Right lobe of liver (tissue), 6 donors: ENCODE results near the gene CAMKK2. TPM values are rescaled to one million over a fixed set of nuclear protein-coding genes. Genes with fewer than 3 reads are reported as not detected.
A peak's percentile ranks its signal among the peaks of the same experiment; 100 is the strongest.
"Not testable (repeated sequence)": the region's sequence is repeated elsewhere in the genome, so short reads cannot be mapped to it uniquely, and the experiment has no call there.

ENCODE experiments used
- ATAC-seq, 4 donors: fragments of 200-7000 bp; cut with Tn5 transposase; one replicate each; pipeline ENCODE4 v1.9.1; 2020; ENCODE audit warnings: mild to moderate bottlenecking in 4 of 4, moderate library complexity in 4 of 4
- DNase-seq, 3 donors: peaks; one replicate each; pipeline ENCODE4 v3.0.0-alpha.2; 2020
- H3K27ac ChIP-seq, 3 donors: fragments of 200-600 bp; one replicate each; pipeline ENCODE4 v1.8.0; 2022
- H3K27me3 ChIP-seq, 2 donors: fragments of 200-600 bp; one replicate each; pipeline ENCODE4 v1.8.0; 2022
- H3K36me3 ChIP-seq, 4 donors: fragments of 200-600 bp; sonication (generic) in 1 of 4; one replicate each; pipeline versions ENCODE4 v1.5.1 to v1.8.0; 2017 to 2022; ENCODE audit warnings: control low read depth in 1 of 4
- H3K4me1 ChIP-seq, 4 donors: fragments of 200-600 bp; sonication (generic) in 1 of 4; one replicate each; pipeline versions ENCODE4 v1.5.1 to v1.8.0; 2017 to 2022; ENCODE audit warnings: control low read depth in 1 of 4
- H3K4me3 ChIP-seq, 3 donors: fragments of 200-600 bp; one replicate each; pipeline ENCODE4 v1.8.0; 2022
- H3K9me3 ChIP-seq, 4 donors: fragments of 200-600 bp; sonication (generic) in 1 of 4; one replicate each; pipeline versions ENCODE4 v1.5.1 to v1.8.0; 2017 to 2022; ENCODE audit warnings: control low read depth in 1 of 4
- POLR2A ChIP-seq: fragments of 450-650 bp; IDR thresholded peaks from one replicate; pipeline ENCODE4 v1.6.1; 2017; ENCODE audit warnings: antibody characterized with exemption, mild to moderate bottlenecking
- WGBS: methylation state at CpG from one replicate; pipeline ENCODE4 v1.1.6; 2018; ENCODE audit warnings: low coverage, low lambda C conversion rate; ENCODE audit not compliant: insufficient coverage; ENCODE audit errors: missing lambda C conversion rate; 5-methylcytosine and 5-hydroxymethylcytosine counted together
- intact Hi-C, 2 donors: fragments of 100-400 bp; cut with DNase I; formaldehyde crosslinking; loops; one replicate each; pipeline versions ENCODE4 v1.11.2 to v1.14.1; 2022
- total RNA-seq, 6 experiments: library from RNA; depleted of rRNA in 2 of 6; stranded (reverse); fragments of >200 nt in 2 of 6; fragmentation: NEBNext Ultra II Directional in 3 of 6; extraction: Animal tissue kit (Norgen Biotek cat#: 25700) in 3 of 6; gene quantifications; one replicate each; pipeline versions ENCODE4 v1.1.0 to v1.2.4, GENCODE V29; 2016 to 2023
- TF ChIP-seq, protein P1 (sequence below), 4 donors: fragments of 200-600 bp in 3 of 4; fragments of 450-650 bp in 1 of 4; IDR thresholded peaks; one replicate each; pipeline versions ENCODE4 v1.5.1 to v1.8.0; 2016 to 2022; ENCODE audit warnings: antibody characterized with exemption in 4 of 4, mild to moderate bottlenecking in 2 of 4
- donor health status: DM: no; HTN: yes; CAD: no.
- donor health status: DM: no; HTN: no; CAD: no.
- donor health status: DM: no; HTN: no; CAD: no.
- donor health status: DM: no; HTN: yes; CAD: no.
- donor health status: DM: no; HTN: yes; CAD: no.

The CAMKK2 gene
- total RNA-seq, 6 experiments from 2014 or later: 20.6 to 31.8 (median 24.1) TPM

DNA sequence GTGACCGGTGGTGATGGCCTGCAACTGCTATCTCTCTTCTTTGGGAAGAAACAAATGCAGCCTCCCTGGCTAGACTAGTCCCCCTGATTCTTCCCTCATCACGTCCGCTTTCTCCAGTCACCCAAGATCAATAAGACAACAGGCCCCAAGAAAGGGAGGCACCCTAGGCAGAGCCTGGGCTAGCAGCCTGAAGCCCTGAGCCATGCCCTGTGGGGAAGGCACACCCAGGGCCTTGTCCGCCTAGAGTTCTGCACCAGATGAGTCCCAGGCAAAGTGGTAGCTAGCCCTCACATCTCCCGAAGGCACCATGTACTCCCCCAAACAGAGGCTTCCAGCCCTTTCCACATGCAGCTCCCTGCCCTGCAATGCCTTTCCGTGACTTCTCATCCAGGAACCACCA, 35.1 kb downstream of the CAMKK2 start:
- H3K36me3 ChIP-seq: peaks cover 0 to 67% (median 22%) of the 10 kb centered on the region in 4 donors

DNA sequence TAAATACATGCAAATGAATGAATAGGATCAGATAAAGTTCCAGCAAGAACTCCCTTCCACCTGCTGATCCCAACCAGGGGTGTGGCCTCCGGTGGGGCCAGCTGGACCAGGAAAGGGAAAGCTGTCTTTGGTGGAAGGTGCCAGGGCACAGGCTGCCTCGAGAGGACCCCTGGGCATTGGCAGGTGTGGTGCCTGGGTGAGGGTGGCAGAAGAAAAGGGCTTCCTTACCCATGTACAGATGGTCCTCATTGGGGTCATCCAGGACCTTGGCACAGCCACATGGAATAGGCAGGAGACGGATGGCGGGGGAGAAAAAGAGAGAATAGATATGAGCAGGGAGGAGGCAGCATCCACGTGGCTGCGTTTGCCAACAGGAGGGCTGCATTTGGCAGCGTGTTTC, 36.4 kb downstream of the CAMKK2 start:
- WGBS: 91% methylated on average over 6 of the region's 7 CpGs
- H3K4me1 ChIP-seq: no peaks in the 10 kb centered on the region
- intact Hi-C loops: no loop called here
- TF ChIP-seq, protein P1, sequence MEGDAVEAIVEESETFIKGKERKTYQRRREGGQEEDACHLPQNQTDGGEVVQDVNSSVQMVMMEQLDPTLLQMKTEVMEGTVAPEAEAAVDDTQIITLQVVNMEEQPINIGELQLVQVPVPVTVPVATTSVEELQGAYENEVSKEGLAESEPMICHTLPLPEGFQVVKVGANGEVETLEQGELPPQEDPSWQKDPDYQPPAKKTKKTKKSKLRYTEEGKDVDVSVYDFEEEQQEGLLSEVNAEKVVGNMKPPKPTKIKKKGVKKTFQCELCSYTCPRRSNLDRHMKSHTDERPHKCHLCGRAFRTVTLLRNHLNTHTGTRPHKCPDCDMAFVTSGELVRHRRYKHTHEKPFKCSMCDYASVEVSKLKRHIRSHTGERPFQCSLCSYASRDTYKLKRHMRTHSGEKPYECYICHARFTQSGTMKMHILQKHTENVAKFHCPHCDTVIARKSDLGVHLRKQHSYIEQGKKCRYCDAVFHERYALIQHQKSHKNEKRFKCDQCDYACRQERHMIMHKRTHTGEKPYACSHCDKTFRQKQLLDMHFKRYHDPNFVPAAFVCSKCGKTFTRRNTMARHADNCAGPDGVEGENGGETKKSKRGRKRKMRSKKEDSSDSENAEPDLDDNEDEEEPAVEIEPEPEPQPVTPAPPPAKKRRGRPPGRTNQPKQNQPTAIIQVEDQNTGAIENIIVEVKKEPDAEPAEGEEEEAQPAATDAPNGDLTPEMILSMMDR (IDR thresholded peaks at IDR 0.05): no peak
- TF ChIP-seq POLR2A: no peak
- DNase-seq (no peak), ATAC-seq (no peak)
- no peaks in the 10 kb centered on the region for H3K9me3 ChIP-seq
- no peaks in the 10 kb centered on the region for H3K27me3 ChIP-seq
- H3K4me3 ChIP-seq: no peak overlapping the region
- peaks cover 0 to 62% (median 21%) of the 10 kb centered on the region in 4 donors for H3K36me3 ChIP-seq
- H3K27ac ChIP-seq: no peak overlapping the region

More for the DNA sequence above, 35.1 kb downstream of the CAMKK2 start:
- H3K4me1 ChIP-seq: no peaks in the 10 kb centered on the region
- no peaks in the 10 kb centered on the region for H3K9me3 ChIP-seq
- DNase-seq: no peak
- WGBS: 94% methylated on average over 4 of the region's 6 CpGs
- TF ChIP-seq POLR2A: no peak
- TF ChIP-seq, protein P1 (IDR thresholded peaks at IDR 0.05): no peak
- intact Hi-C loops: no loop called here
- no peaks in the 10 kb centered on the region for H3K27me3 ChIP-seq
- H3K27ac ChIP-seq: no peak overlapping the region
- ATAC-seq: peak in 2 of 4 donors; percentile 14 to 32
- no peak overlapping the region for H3K4me3 ChIP-seq

DNA sequence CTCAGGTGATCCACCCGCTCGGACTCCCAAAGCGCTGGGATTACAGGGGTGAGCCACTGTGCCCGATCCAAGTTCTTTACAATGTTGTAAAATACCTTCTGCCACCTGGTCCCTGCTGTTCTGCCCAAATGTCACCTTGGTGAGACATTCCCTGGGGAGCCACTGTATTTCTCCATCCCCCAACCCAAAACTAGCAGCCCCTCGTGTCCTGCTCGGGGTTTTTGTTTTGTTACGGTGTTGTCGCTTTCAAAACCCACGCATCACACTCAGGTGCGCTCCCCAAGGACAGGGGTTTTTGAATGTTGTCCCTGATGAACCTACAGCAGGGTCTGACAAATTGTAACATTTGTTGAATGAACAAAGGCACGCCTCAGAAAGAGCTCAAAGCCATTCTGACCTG, 37.4 kb downstream of the CAMKK2 start:
- TF ChIP-seq POLR2A: no peak
- TF ChIP-seq, protein P1 (IDR thresholded peaks at IDR 0.05): no peak
- WGBS: 94% methylated on average over 6 of the region's 11 CpGs
- peaks cover 0 to 67% (median 23%) of the 10 kb centered on the region in 4 donors for H3K36me3 ChIP-seq
- DNase-seq: no peak
- no peak overlapping the region for H3K27ac ChIP-seq
- no peak overlapping the region for H3K4me3 ChIP-seq
- ATAC-seq: no peak
- no peaks in the 10 kb centered on the region for H3K27me3 ChIP-seq
- H3K9me3 ChIP-seq: no peaks in the 10 kb centered on the region
- no peaks in the 10 kb centered on the region for H3K4me1 ChIP-seq
- intact Hi-C loops: no loop called here

DNA sequence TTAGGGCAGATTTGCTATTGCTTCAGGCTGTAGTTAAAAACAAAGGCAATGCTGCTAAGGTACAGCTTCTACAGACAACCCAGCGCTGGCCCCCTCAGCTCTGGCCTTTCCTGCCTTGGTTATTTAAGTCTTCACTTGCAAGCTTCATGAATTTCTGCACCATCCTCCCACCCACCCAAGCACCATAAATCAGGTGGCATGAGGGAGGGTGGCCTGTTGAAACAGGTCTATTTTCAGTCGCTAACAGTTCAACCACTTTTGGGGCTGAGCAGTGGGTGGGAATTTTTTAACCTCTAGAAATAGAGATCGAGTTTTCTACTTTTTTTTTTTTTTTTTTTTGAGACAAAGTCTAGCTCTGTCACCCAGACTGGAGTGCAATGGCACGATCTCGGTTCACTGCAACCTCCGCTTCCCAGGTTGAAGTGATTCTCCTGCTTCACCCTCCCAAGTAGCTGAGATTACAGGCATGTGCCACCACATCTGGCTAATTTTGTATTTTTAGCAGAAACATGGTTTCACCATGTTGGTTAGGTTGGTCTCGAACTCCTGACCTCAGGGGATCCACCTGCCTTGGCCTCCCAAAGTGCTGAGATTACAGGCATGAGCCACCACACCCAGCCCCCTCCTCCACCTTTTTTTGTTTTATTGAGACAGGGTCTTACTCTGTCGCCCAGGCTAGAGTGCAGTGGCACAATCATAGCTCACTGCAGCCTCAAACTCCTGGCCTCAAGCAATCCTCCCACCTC, 38.6 kb downstream of the CAMKK2 start:
- ATAC-seq, H3K4me3 ChIP-seq, H3K9me3 ChIP-seq, H3K27me3 ChIP-seq, intact Hi-C loops, H3K27ac ChIP-seq, H3K4me1 ChIP-seq, DNase-seq: not testable (repeated sequence)
- peaks cover 0 to 67% (median 23%) of the 10 kb centered on the region in 4 donors for H3K36me3 ChIP-seq
- 100% methylated on average over 7 of the region's 8 CpGs for WGBS

DNA sequence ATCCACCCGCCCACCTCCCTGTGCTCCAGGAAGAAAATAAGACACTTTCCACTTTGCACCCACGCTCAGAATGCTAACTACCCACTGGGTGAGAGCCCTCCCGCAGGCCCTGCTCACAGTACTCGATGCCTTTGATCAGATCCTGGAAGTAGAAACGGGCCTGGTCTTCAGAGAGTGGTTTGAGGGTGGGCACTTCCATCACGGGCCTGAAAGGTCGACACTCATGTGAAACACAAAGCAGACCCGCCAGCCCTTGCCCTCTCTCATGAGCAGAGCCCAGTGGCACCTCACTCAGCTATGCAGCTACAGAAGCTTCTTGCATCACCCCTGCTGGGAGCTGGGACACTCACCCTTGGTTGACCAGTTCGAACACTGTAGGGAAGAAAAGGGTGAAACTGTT, 41.1 kb downstream of the CAMKK2 start:
- no peaks in the 10 kb centered on the region for H3K4me1 ChIP-seq
- no peaks in the 10 kb centered on the region for H3K27me3 ChIP-seq
- intact Hi-C loops: no loop called here
- peak; percentile 27 to 51 (median 34) for ATAC-seq
- H3K9me3 ChIP-seq: no peaks in the 10 kb centered on the region
- peaks cover 0 to 68% (median 26%) of the 10 kb centered on the region in 4 donors for H3K36me3 ChIP-seq
- WGBS: 94% methylated on average over 3 of the region's 9 CpGs
- H3K4me3 ChIP-seq: no peak overlapping the region
- no peak overlapping the region for H3K27ac ChIP-seq
- DNase-seq: no peak
- TF ChIP-seq, protein P1 (IDR thresholded peaks at IDR 0.05): no peak
- no peak for TF ChIP-seq POLR2A
